Lower leg skin (tissue), 3 donors: ENCODE data around the gene GNLY.

Source experiments
- CTCF ChIP-seq, 3 donors: fragments of 450-650 bp; IDR thresholded peaks; one replicate each; pipeline ENCODE4 v1.5.1; 2016; ENCODE audit warnings: antibody characterized with exemption in 3 of 3, mild to moderate bottlenecking in 3 of 3, moderate library complexity in 2 of 3
- POLR2A ChIP-seq, 2 donors: fragments of 450-650 bp; IDR thresholded peaks; one replicate each; pipeline ENCODE4 v1.6.1; 2016 to 2017; ENCODE audit warnings: antibody characterized with exemption in 2 of 2, mild to moderate bottlenecking in 1 of 2, moderate library complexity in 1 of 2

DNA sequence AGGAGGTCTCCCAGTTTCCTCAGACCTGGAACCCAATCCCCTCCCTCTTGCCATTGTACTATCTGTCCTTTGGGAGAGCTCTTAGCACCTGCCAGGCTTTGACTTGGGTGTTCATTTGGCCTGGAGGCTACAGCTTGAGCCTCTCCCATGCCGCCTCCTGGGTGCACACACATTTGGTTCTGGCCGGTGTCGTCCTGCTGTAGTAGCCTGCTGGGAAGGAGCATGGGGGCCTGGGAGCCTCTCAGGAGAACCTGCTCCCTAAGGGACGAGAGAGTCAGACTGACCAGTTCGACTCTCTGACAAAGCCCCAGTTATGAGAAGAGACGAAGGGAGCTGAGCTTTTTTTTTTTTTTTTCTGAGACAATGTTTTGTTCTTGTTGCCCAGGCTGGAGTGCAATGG is 18.7 kb upstream of the GNLY start:
- TF ChIP-seq CTCF (IDR thresholded peaks at IDR 0.05): no peak
- TF ChIP-seq POLR2A (IDR thresholded peaks at IDR 0.05): no peak
